B cell (primary cell): ENCODE measurements around the gene TPO. TPM values are rescaled to one million over a fixed set of nuclear protein-coding genes. Genes with fewer than 3 reads are reported as not detected.

Source experiments
- ATAC-seq: fragments of 200-7000 bp; cut with Tn5 transposase; one replicate; pipeline ENCODE4 v1.10.0; 2021; ENCODE audit warnings: low read depth, mild to moderate bottlenecking, moderate number of reproducible peaks, moderate library complexity
- CTCF ChIA-PET: fragments of 350-600 bp; sonication (Branson Sonifier 250); formaldehyde crosslinking; loops from one replicate; lab custom pipeline; 2021; ENCODE audit warnings: antibody characterized with exemption, inconsistent platforms; lab: Charles Lee
- POLR2A ChIA-PET: fragments of 350-600 bp; sonication (Branson Sonifier 250); formaldehyde crosslinking; loops from one replicate; lab custom pipeline; 2021; ENCODE audit warnings: antibody characterized with exemption; lab: Charles Lee
- DNase-seq: peaks from one replicate; pipeline ENCODE4 v3.0.0; 2013
- H2AFZ ChIP-seq: 2 replicates; pipeline ENCODE4 v1.6.1; 2012; ENCODE audit warnings: mild to moderate bottlenecking, low read depth, low read length; ENCODE audit not compliant: insufficient read depth, poor library complexity, severe bottlenecking
- H3K27ac ChIP-seq, 2 donors: 1 replicate in 1 of 2; 2 replicates in 1 of 2; pipeline ENCODE4 v1.5.1; 2012 to 2013; ENCODE audit warnings: low read length in 2 of 2, mild to moderate bottlenecking in 2 of 2, moderate library complexity in 1 of 2
- H3K27me3 ChIP-seq, 4 experiments: fragments of 200-600 bp in 1 of 4; sonication (generic) in 1 of 4; replicated peaks in 1 of 4; 1 replicate in 2 of 4; 2 replicates in 2 of 4; pipeline versions ENCODE4 v1.6.1 to v1.7.0; 2013 to 2016; ENCODE audit warnings: low read length in 3 of 4, mild to moderate bottlenecking in 2 of 4, mixed read lengths in 1 of 4, moderate library complexity in 1 of 4; ENCODE audit not compliant: insufficient read depth in 4 of 4, control insufficient read depth in 3 of 4; ENCODE audit errors: control extremely low read depth in 1 of 4
- H3K36me3 ChIP-seq, 2 experiments: replicated peaks in 1 of 2; 1 replicate in 1 of 2; 2 replicates in 1 of 2; pipeline versions ENCODE4 v1.6.1 to v1.7.1; 2013; ENCODE audit warnings: low read length in 1 of 2; ENCODE audit not compliant: insufficient read depth in 2 of 2, control insufficient read depth in 1 of 2; ENCODE audit errors: control extremely low read depth in 1 of 2, extremely low read depth in 1 of 2
- H3K4me1 ChIP-seq, 2 donors: fragments of 200-600 bp in 1 of 2; sonication (generic) in 1 of 2; 1 replicate in 1 of 2; 2 replicates in 1 of 2; pipeline versions ENCODE4 v1.5.1 to v1.6.1; 2013 to 2017; ENCODE audit warnings: low read length in 2 of 2; ENCODE audit not compliant: control insufficient read depth in 2 of 2, insufficient read depth in 2 of 2
- H3K4me2 ChIP-seq: replicated peaks from 2 replicates; pipeline ENCODE3; 2012; ENCODE audit warnings: mild to moderate bottlenecking, low read depth, low read length; ENCODE audit not compliant: poor library complexity, severe bottlenecking
- H3K4me3 ChIP-seq, 5 experiments: fragments of 200-600 bp in 1 of 5; sonication (generic) in 1 of 5; 1 replicate in 3 of 5; 2 replicates in 2 of 5; pipeline versions ENCODE4 v1.5.1 to v1.7.0; 2011 to 2016; ENCODE audit warnings: low read length in 4 of 5, mild to moderate bottlenecking in 4 of 5, low read depth in 2 of 5, control low read depth in 1 of 5, moderate library complexity in 1 of 5; ENCODE audit not compliant: insufficient read depth in 1 of 5; ENCODE audit errors: control extremely low read depth in 1 of 5, extremely low read depth in 1 of 5
- H3K79me2 ChIP-seq: fragments of 200-600 bp; sonication (generic); one replicate; pipeline ENCODE4 v1.6.0; 2016; ENCODE audit warnings: low read length; ENCODE audit not compliant: control insufficient read depth, insufficient read depth
- H3K9ac ChIP-seq: fragments of 200-600 bp; sonication (generic); 2 replicates; pipeline ENCODE4 v1.6.1; 2017; ENCODE audit warnings: mild to moderate bottlenecking, low read length, moderate library complexity
- H3K9me3 ChIP-seq, 3 donors: one replicate each; pipeline versions ENCODE4 v1.6.1 to v1.7.1; 2013; ENCODE audit warnings: low read length in 2 of 3; ENCODE audit not compliant: control insufficient read depth in 2 of 3, insufficient read depth in 1 of 3; ENCODE audit errors: control extremely low read depth in 1 of 3
- H4K20me1 ChIP-seq: 2 replicates; pipeline ENCODE4 v1.6.0; 2012; ENCODE audit warnings: mild to moderate bottlenecking, low read length; ENCODE audit not compliant: insufficient read depth, control insufficient read depth, poor library complexity, severe bottlenecking
- H3K27ac Mint-ChIP-seq: one replicate; pipeline ENCODE4 v1.8.0; 2021; ENCODE audit warnings: mixed read lengths
- H3K27me3 Mint-ChIP-seq: one replicate; pipeline ENCODE4 v1.8.0; 2021; ENCODE audit warnings: mixed read lengths
- H3K4me1 Mint-ChIP-seq: one replicate; pipeline ENCODE4 v1.8.0; 2021; ENCODE audit warnings: mixed read lengths
- H3K4me3 Mint-ChIP-seq: one replicate; pipeline ENCODE4 v1.8.0; 2021; ENCODE audit warnings: mixed read lengths
- H3K9me3 Mint-ChIP-seq: one replicate; pipeline ENCODE4 v1.8.0; 2022; ENCODE audit warnings: mixed read lengths; ENCODE audit not compliant: insufficient read depth
- CTCF ChIP-seq: fragments of 200-600 bp; IDR thresholded peaks from one replicate; pipeline ENCODE4 v1.8.0; 2022; ENCODE audit warnings: antibody characterized with exemption, mild to moderate bottlenecking
- EZH2 ChIP-seq: IDR thresholded peaks from 2 replicates; pipeline ENCODE4 v1.6.1; 2012; ENCODE audit warnings: borderline replicate concordance, low read depth, mild to moderate bottlenecking, moderate library complexity, low read length; ENCODE audit not compliant: insufficient read depth, poor library complexity, severe bottlenecking
- WGBS: methylation state at CpG from one replicate; pipeline ENCODE4 v1.1.5; 2013; ENCODE audit warnings: missing lambda C conversion rate; ENCODE audit not compliant: insufficient coverage; 5-methylcytosine and 5-hydroxymethylcytosine counted together
- intact Hi-C: fragments of 100-400 bp; cut with micrococcal nuclease; formaldehyde crosslinking; loops from one replicate; pipeline ENCODE4 v1.10.0; 2022
- polyA plus RNA-seq: library from polyadenylated mRNA; depleted of rRNA; stranded (reverse); fragments of >200 nt; gene quantifications from 2 replicates; pipeline ENCODE4 v1.2.3, GENCODE V29; 2012
- total RNA-seq, 2 donors: library from RNA; stranded (reverse); fragments of 120-200 nt in 1 of 2; gene quantifications; 1 replicate in 1 of 2; 2 replicates in 1 of 2; pipeline versions ENCODE4 v1.2.3 to v1.2.4, GENCODE V29; 2013 to 2022

The TPO gene
- total and polyA plus RNA-seq, 2 donors (not counting 1 experiment from before 2014, with no cell fraction given): not detected

- Histone ChIP-seq H3K4me2 (no peak overlapping the region), H3K36me3 (no peaks in the 10 kb centered on the region), H3K9ac (no peak overlapping the region), H3K27ac (no peak overlapping the region), H3K27me3 (no peaks in the 10 kb centered on the region), H3K4me1 (no peaks in the 10 kb centered on the region), H4K20me1 (no peaks in the 10 kb centered on the region), H3K79me2 (no peaks in the 10 kb centered on the region), H2AFZ (no peak overlapping the region), H3K4me3 (no peak overlapping the region), H3K9me3 (peaks cover 0 to 11% (median 0%) of the 10 kb centered on the region in 3 donors)
- intact Hi-C loops: no loop called here
- DNase-seq: no peak
- 90% methylated on average over 13 of the region's 13 CpGs for WGBS
- Mint-ChIP-seq H3K27me3 (no peaks in the 10 kb centered on the region), H3K9me3 (no peaks in the 10 kb centered on the region), H3K27ac (no peak overlapping the region), H3K4me1 (no peaks in the 10 kb centered on the region), H3K4me3 (no peak overlapping the region)
- no peak for ATAC-seq
- TF ChIP-seq EZH2 (no peak), CTCF (no peak)
- POLR2A ChIA-PET: no interaction called here
- CTCF ChIA-PET: no interaction called here
These were observed 67.4 kb downstream of the TPO start for GRCh38 chr2:1480671-1481076.

GRCh38 chr2:1481406-1482252 is 68.4 kb downstream of the TPO start:
- no peaks in the 10 kb centered on the region for H4K20me1 ChIP-seq
- no peak overlapping the region for H3K27ac Mint-ChIP-seq
- ChIA-PET POLR2A (no interaction called here), CTCF (no interaction called here)
- no peaks in the 10 kb centered on the region for H3K9me3 Mint-ChIP-seq
- H3K4me3 ChIP-seq: no peak overlapping the region
- ATAC-seq (no peak), DNase-seq (no peak)
- H3K79me2 ChIP-seq: no peaks in the 10 kb centered on the region
- H3K4me2 ChIP-seq: no peak overlapping the region
- intact Hi-C loops: no loop called here
- H3K9ac ChIP-seq: no peak overlapping the region
- no peaks in the 10 kb centered on the region for H3K27me3 Mint-ChIP-seq
- 91% methylated on average over 15 of the region's 20 CpGs for WGBS
- no peak overlapping the region for H2AFZ ChIP-seq
- H3K27me3 ChIP-seq: no peaks in the 10 kb centered on the region
- no peak overlapping the region for H3K4me3 Mint-ChIP-seq
- H3K4me1 ChIP-seq: no peaks in the 10 kb centered on the region
- H3K27ac ChIP-seq: no peak overlapping the region
- H3K36me3 ChIP-seq: no peaks in the 10 kb centered on the region
- peaks cover 0 to 11% (median 0%) of the 10 kb centered on the region in 3 donors for H3K9me3 ChIP-seq
- no peaks in the 10 kb centered on the region for H3K4me1 Mint-ChIP-seq
- TF ChIP-seq EZH2 (no peak), CTCF (no peak)
